ENCODE results near the gene PBX4. TPM values are rescaled to one million over a fixed set of nuclear protein-coding genes. Genes with fewer than 3 reads are reported as not detected.

PBX4 gene
- total and polyA plus RNA-seq, 2 donors (not counting 1 experiment from before 2014, with no cell fraction given) = 11.7 TPM

- H3K36me3 ChIP-seq (replicated peaks in 1 of 2; ENCODE audit: control extremely low read depth in 1 of 2, control insufficient read depth in 1 of 2, extremely low read depth in 1 of 2, insufficient read depth in 2 of 2, low read length in 1 of 2) = no peaks in the 10 kb centered on the region
- H3K4me1 Mint-ChIP-seq = no peaks in the 10 kb centered on the region
Observed at GRCh38 chr19:19567391-19567790, 51.1 kb downstream of the PBX4 start.

GRCh38 chr19:19566306-19566705, 52.2 kb downstream of the PBX4 start:
- no peaks in the 10 kb centered on the region for H4K20me1 ChIP-seq (ENCODE audit: control insufficient read depth, insufficient read depth, low read length, poor library complexity, severe bottlenecking)
- no peak overlapping the region for H3K9ac ChIP-seq (ENCODE audit: low read length)
- H3K27me3 ChIP-seq (replicated peaks in 1 of 4; ENCODE audit: control extremely low read depth in 1 of 4, control insufficient read depth in 3 of 4, insufficient read depth in 4 of 4, low read length in 3 of 4) = no peaks in the 10 kb centered on the region
- Mint-ChIP-seq H3K27ac (no peak overlapping the region), H3K27me3 (no peaks in the 10 kb centered on the region), H3K9me3 (ENCODE audit: insufficient read depth) (no peaks in the 10 kb centered on the region), H3K4me3 (no peak overlapping the region), H3K4me1 (no peaks in the 10 kb centered on the region)
- no peaks in the 10 kb centered on the region for H3K79me2 ChIP-seq (ENCODE audit: control insufficient read depth, insufficient read depth, low read length)
- no peaks in the 10 kb centered on the region for H3K4me1 ChIP-seq (ENCODE audit: control insufficient read depth in 2 of 2, insufficient read depth in 2 of 2, low read length in 2 of 2)
- CTCF ChIA-PET = interaction anchor here (0.9 kb wide), 1 partner anchor 12 kb away, joined by 7 read pairs; no protein-coding TSS in a partner anchor
- POLR2A ChIA-PET = no interaction called here
- no peak overlapping the region for H3K27ac ChIP-seq (ENCODE audit: low read length in 2 of 2)
- peaks cover 0 to 14% (median 0%) of the 10 kb centered on the region in 3 donors for H3K9me3 ChIP-seq (ENCODE audit: control extremely low read depth in 1 of 3, control insufficient read depth in 2 of 3, insufficient read depth in 1 of 3, low read length in 2 of 3)
- DNase-seq (no peak), ATAC-seq (ENCODE audit: low read depth) (no peak)
- WGBS (ENCODE audit: insufficient coverage) = 70% methylated on average over 2 of the region's 7 CpGs
- no peak overlapping the region for H3K4me3 ChIP-seq (ENCODE audit: control extremely low read depth in 1 of 5, extremely low read depth in 1 of 5, insufficient read depth in 1 of 5, low read depth in 2 of 5, low read length in 4 of 5)
- no peak overlapping the region for H3K4me2 ChIP-seq (replicated peaks; ENCODE audit: low read depth, low read length, poor library complexity, severe bottlenecking)
- H3K36me3 ChIP-seq (replicated peaks in 1 of 2; ENCODE audit: control extremely low read depth in 1 of 2, control insufficient read depth in 1 of 2, extremely low read depth in 1 of 2, insufficient read depth in 2 of 2, low read length in 1 of 2) = no peaks in the 10 kb centered on the region
- TF ChIP-seq CTCF (IDR thresholded peaks at IDR 0.05) (no peak), EZH2 (IDR thresholded peaks at IDR 0.05; ENCODE audit: borderline replicate concordance, insufficient read depth, low read depth, low read length, poor library complexity, severe bottlenecking) (no peak)
- H2AFZ ChIP-seq (ENCODE audit: insufficient read depth, low read depth, low read length, poor library complexity, severe bottlenecking) = no peak overlapping the region
- intact Hi-C loops (cut with micrococcal nuclease) = no loop called here

More at GRCh38 chr19:19567391-19567790, 51.1 kb downstream of the PBX4 start:
- Mint-ChIP-seq H3K27ac (no peak overlapping the region), H3K4me3 (no peak overlapping the region), H3K27me3 (no peaks in the 10 kb centered on the region), H3K9me3 (ENCODE audit: insufficient read depth) (no peaks in the 10 kb centered on the region)
- H2AFZ ChIP-seq (ENCODE audit: insufficient read depth, low read depth, low read length, poor library complexity, severe bottlenecking) = no peak overlapping the region
- H3K4me1 ChIP-seq (ENCODE audit: control insufficient read depth in 2 of 2, insufficient read depth in 2 of 2, low read length in 2 of 2) = no peaks in the 10 kb centered on the region
- DNase-seq (no peak), ATAC-seq (ENCODE audit: low read depth) (no peak)
- peaks cover 0 to 14% (median 0%) of the 10 kb centered on the region in 3 donors for H3K9me3 ChIP-seq (ENCODE audit: control extremely low read depth in 1 of 3, control insufficient read depth in 2 of 3, insufficient read depth in 1 of 3, low read length in 2 of 3)
- TF ChIP-seq CTCF (IDR thresholded peaks at IDR 0.05) (no peak), EZH2 (IDR thresholded peaks at IDR 0.05; ENCODE audit: borderline replicate concordance, insufficient read depth, low read depth, low read length, poor library complexity, severe bottlenecking) (no peak)
- ChIA-PET CTCF (interaction anchor here (1.1 kb wide), 1 partner anchor 35 kb away, joined by 3 read pairs; no protein-coding TSS in a partner anchor), POLR2A (no interaction called here)
- no peak overlapping the region for H3K4me3 ChIP-seq (ENCODE audit: control extremely low read depth in 1 of 5, extremely low read depth in 1 of 5, insufficient read depth in 1 of 5, low read depth in 2 of 5, low read length in 4 of 5)
- H3K27ac ChIP-seq (ENCODE audit: low read length in 2 of 2) = no peak overlapping the region
- no peaks in the 10 kb centered on the region for H3K27me3 ChIP-seq (replicated peaks in 1 of 4; ENCODE audit: control extremely low read depth in 1 of 4, control insufficient read depth in 3 of 4, insufficient read depth in 4 of 4, low read length in 3 of 4)
- H3K9ac ChIP-seq (ENCODE audit: low read length) = no peak overlapping the region
- no peaks in the 10 kb centered on the region for H3K79me2 ChIP-seq (ENCODE audit: control insufficient read depth, insufficient read depth, low read length)
- WGBS (ENCODE audit: insufficient coverage) = 93% methylated on average over 3 of the region's 3 CpGs
- H4K20me1 ChIP-seq (ENCODE audit: control insufficient read depth, insufficient read depth, low read length, poor library complexity, severe bottlenecking) = no peaks in the 10 kb centered on the region
- no peak overlapping the region for H3K4me2 ChIP-seq (replicated peaks; ENCODE audit: low read depth, low read length, poor library complexity, severe bottlenecking)
- intact Hi-C loops (cut with micrococcal nuclease) = no loop called here
